ENCODE data around the gene SHC3.

GRCh38 chr9:88966894-88967676, 211.5 kb downstream of the SHC3 start:
- TF ChIP-seq CEBPB (IDR thresholded peaks at IDR 0.05): no peak
- TF ChIP-seq TAF1 (IDR thresholded peaks at IDR 0.05; ENCODE audit: low read depth): no peak
- TF ChIP-seq MAX (IDR thresholded peaks at IDR 0.05): no peak
- TF ChIP-seq RAD21 (IDR thresholded peaks at IDR 0.05; ENCODE audit: low read depth): no peak
- TF ChIP-seq FOXM1 (IDR thresholded peaks at IDR 0.05; ENCODE audit: borderline replicate concordance, low read depth): no peak

All from Ishikawa (cell line).